Muscle of back (tissue), 11 donors: ENCODE results near the gene NXN. TPM values are rescaled to one million over a fixed set of nuclear protein-coding genes. Genes with fewer than 3 reads are reported as not detected.
"Not testable (repeated sequence)": the region's sequence is repeated elsewhere in the genome, so short reads cannot be mapped to it uniquely, and the experiment has no call there.

Experiments used
- DNase-seq, 3 donors: peaks; one replicate each; pipeline versions ENCODE4 v3.0.0 to v3.0.0-alpha.2; 2013
- polyA plus RNA-seq, 10 donors: library from polyadenylated mRNA; unstranded; fragments of 120-200 nt; gene quantifications; one replicate each; pipeline ENCODE4 v1.2.1, GENCODE V29; 2013; ENCODE audit not compliant: insufficient read length in 10 of 10

NXN gene
- polyA plus RNA-seq, 10 donors = 43.5 to 70.1 (median 53.4) TPM

- DNase-seq = no peak
These were observed 174.8 kb downstream of the NXN start for GRCh38 chr17:804541-805435.

DNA sequence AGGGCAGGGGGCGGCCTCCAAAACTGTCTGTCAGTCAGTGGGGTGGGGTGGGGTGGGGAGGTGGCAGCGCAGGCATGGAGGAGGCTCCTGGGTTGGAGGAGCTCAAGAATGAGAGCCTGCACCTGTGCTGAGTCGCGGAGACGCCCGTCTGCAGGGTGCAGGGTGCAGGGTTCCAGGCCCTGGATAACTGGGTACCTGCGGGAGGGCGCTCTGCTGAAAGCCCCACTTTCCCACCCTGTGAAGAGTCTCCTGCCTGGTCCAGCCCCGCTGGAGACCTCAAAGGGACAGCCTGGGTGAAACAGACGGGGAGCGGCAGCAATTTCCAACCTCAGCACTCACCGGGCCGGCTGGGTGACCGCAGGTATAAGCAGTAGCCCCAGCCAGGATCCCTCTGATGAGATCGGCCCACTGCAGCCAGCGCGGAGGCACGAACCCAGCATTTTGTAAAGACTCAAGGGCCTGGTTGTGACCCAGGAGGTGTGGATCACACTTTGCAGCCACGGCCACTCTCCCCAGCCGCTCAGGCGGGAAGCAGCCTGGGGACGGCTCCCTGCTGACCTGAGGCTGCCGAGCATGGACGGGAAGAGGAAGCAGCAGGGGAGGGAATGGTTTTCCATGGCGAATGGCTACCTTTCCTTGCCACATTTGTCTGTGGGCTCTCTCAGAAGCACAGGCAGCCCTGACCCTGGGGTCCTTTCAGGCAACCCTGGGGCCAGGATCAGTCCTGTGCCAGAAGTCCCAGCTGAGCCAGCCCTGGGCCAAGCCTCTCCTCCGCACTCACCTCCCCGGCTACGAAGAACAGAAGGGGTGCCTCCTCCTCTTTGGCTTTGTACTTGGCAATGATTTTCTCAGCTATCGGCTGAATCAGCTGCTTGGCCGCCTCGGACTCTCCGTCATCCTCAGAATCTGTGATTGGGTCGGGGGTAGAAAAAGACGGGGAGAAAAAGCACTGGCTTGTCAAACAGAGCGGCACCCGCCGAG is 176.4 kb downstream of the NXN start:
- no peak for DNase-seq

- no peak for DNase-seq
These were observed 177.1 kb downstream of the NXN start for GRCh38 chr17:802481-802880.

DNA sequence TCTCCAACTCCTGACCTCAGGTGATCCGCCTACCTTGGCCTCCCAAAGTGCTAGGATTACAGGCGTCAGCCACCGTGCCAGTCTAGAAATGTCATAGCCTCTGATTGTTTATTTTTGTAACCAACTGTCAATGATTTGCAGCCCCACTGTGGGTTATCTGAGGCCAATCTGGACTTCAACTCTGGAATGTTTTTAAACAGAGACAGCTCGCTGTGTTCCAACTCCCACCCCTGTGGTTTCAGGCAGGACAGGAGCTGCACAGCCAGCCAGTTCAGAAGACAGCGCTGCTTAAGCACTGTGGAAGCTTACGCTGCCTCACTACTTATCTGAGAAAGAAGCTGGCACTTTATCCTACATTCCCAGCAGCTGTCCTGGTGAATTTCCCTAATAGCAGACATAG is 177.9 kb downstream of the NXN start:
- no peak for DNase-seq

- DNase-seq = no peak
These were observed 178.9 kb downstream of the NXN start for GRCh38 chr17:800446-801242.

DNA sequence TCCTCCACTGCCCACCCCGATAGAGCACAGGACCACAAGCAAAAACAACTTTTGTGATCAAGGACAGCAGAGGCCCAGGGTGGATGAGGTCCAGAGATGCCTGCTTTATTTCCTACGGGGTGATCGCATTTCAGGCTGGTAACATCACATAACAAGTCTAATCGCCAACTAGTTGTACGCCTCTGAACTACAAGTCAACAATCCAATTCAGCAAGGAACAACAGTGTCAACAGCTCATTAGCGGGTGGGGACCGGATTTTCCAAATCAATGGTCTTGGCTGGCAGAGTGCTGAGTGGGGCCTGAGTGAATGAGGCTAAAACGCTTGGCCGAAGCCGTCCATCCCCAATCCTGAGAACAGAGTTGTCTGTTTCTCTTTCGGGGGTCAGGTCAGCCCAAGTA is 180.3 kb downstream of the NXN start:
- DNase-seq = no peak

DNA sequence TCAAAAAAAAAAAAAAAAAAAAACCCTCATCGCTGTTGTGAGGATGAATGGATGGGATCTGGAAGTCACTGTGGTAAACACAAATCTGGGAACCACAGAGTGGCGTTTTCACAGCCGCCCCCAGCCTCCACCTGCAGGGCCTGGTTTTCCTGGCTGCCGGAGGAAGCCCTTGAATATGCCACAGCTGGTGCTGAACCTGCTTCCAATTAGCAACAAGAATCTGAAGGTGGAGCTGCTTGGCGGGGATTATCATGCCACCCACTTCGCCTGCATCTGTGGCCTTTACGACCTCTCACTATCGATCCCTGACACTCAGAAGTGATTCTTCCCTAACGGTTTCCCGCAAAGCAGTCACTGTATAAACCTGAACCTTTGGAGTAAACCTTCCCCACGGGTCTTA is 181.3 kb downstream of the NXN start:
- DNase-seq = no peak

DNA sequence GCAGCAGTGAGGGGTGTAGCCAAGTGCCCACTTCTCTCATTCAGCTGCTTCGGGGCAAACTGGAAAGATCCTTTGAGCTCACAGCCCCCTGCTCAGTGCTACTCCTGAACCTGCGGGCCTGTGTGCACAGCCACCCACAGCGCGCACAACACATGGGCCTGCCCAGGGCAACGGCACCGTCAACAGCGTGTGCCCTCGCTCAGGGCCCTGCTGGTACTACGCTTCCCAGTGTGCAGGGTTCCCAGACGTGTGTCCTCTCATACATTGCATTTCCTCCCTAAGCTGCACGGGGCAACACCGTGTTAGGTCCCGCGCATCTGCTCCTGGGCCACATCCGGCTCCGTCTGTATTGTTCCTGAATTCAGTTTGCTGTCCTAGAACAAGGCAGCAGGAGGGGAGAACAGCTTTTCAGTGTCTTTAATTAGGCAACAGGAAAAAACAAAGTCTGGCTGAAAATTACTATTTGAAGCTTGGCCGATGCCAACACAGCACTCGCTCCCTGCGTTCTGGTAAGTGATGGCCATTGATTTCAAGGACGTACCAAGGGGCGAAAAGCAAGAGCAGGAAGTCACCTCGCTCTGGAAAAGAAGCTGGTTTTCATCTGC is 182.2 kb downstream of the NXN start:
- peak in 1 of 3 donors; percentile 31 for DNase-seq

DNA sequence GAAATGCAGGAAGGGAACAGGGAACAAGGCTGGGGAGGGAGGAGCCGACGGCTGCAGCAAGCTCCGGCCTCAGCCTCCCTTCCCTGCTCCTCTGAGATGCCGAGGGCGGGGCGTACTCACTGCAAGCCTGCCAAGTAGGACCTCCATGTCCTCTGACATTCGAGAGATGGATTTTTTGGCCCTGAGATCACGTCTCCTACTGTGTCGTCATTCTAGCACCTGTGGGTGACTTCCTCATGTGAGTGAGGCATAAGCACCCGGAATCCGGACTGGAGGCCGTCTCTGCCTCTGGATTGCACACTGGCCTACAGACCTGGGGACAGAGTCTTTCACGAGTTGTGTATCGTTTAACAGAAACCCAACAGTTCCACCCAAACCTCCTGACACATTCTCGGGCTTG is 183.0 kb downstream of the NXN start:
- DNase-seq = peak in 1 of 3 donors; percentile 54

GRCh38 chr17:795721-796120 is 183.9 kb downstream of the NXN start:
- DNase-seq = peak in 1 of 3 donors; percentile 30

DNA sequence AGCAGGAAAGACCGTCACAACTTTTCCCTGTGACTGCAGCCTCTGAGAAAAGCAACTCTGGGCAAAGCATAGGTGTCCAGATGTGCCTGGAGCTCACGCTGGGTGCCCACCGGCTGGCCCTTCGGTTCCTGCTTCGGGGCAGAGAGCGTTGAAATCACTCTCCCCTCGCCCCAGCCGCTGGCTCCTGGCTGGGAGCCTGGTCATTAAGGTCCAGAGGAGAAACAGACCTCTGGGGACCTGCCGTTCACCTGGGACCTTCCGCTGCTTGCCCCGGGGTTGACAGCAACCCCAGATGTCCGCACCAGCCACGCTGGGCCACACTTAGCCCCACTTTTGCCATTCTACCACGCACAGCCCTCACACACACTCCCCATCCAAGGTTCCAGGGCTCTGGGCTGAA is 184.3 kb downstream of the NXN start:
- no peak for DNase-seq

DNA sequence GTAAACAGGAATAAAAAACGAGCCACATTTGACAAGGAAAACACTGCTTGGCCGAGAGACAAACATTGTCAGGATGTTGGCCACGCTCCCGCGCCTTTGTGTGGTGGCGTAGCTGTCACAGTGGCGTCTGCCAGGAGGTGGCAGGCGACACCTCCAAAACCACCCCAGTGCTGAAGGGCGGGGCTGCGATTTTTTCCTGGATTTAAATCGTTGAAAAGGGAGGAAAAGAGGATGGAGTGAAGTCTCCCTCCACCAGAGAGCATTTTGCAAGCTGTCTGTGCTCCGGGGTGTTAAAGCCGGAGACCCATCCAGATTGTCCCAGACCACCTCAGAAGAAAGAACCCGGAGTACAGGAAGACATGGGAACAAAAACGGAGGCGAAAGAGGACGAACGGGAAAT is 184.7 kb downstream of the NXN start:
- DNase-seq = peak; percentile 81 to 94 (median 91)

DNA sequence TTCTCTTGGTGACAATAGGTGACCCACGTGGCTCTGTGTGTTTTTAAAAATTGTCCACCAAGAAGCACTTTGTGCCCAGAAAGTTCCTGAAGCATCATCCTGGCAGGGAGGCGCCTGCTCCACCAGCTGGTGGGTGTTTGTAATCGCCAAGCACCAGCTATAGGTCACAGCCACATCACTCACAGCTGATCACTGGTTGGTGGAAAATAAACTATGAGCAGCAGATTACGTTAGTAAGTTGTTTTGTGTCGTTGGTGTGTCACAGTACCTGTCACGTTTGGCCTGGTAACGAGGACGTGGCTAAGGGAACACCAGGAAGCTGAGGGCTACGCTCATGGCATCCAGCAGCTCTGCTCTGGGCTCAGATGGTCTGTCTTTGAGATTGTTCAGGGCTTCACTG is 187.3 kb downstream of the NXN start:
- peak in 1 of 3 donors; percentile 27 for DNase-seq

DNA sequence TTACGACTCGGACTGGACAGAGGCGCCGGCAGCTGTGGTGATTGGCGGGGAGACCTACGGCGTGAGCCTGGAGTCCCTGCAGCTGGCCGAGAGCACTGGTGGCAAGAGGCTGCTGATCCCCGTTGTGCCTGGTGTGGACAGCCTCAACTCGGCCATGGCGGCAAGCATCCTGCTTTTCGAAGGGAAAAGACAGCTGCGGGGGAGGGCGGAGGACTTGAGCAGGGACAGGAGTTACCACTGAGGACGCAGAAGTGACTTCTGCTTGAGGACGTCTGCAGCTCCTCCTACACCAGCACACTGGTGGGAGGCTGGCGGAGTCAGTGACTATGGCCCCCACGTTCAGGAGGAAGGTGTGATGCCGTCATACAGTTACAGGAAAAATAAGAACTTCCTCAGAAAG is 187.7 kb downstream of the NXN start:
- DNase-seq = no peak

GRCh38 chr17:790874-791247 is 188.7 kb downstream of the NXN start:
- DNase-seq = not testable (repeated sequence)

DNA sequence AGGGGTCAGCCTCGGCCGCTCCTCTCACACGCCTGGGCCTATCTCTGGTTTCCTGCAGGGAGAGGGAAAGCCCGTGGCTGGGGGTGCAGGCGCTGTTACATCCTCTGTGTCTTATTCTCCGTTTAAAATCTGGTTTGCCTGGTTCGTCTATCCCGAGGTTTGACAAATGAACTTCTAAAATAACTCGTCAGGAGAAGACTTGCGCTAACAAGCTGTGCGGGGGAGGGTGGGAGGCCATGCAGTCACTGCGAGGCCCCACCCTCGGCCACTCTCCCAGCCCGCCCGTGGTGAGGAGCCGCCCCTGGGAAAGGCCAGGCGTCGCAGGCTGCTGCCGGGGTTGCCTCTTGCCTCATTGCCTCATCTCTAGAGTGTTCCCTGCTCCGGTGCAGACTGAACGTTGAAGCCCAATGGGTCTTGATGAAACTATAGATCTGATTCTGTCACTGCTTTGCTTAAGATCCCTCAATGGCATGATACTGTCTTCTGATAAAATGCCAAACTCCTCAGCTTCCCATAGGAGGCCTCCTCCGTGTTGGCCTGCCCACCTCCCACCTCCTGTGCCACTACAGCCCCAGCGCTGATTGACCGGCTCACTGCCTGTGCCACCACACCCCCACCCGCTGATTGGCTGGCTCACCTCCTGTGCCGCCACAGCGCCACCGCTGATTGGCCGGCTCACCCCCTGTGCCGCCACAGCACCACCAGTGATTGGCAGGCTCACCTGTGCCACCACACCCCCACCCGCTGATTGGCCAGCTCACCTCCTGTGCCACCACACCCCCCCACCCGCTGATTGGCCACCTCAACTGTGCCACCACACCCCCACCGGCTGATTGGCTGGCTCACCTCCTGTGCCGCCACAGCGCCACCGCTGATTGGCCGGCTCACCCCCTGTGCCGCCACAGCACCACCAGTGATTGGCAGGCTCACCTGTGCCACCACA is 189.4 kb downstream of the NXN start:
- DNase-seq = not testable (repeated sequence)

GRCh38 chr17:789160-789840 is 190.3 kb downstream of the NXN start:
- no peak for DNase-seq

DNA sequence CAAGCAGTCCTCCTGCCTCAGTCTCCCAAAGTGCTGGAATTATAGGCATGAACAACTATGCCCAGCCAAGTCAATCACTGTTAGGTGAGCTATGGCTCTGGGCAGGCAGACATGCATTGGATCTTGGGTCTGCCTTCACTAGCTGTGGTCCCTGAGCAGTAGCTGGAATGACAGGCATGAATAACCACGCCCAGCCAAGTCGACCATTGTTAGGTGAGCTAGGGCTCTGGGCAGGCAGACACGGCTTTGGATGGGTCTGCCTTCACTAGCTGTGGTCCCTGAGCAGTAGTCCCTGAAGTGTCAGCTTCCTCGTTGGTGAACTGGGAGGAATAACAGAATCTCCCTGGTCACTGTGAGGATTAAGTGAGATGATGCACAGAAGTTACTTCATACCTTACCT is 191.0 kb downstream of the NXN start:
- no peak for DNase-seq

- no peak for DNase-seq
These were observed 191.8 kb downstream of the NXN start for GRCh38 chr17:787641-788221.
